Stimulated activated CD4-positive, alpha-beta T cell treated with anti-CD3 and anti-CD28 coated beads, Interleukin-1b, Interleukin-23, amount 100 ng/mL, for 24 hours (primary cell): ENCODE results near the gene RIPK1.

ENCODE experiments used
- DNase-seq, 4 experiments: peaks; one replicate each; pipeline ENCODE4 v3.0.0-alpha.2; 2020; ENCODE audit warnings: low read depth in 4 of 4, low spot score in 1 of 4

RIPK1 gene

DNA sequence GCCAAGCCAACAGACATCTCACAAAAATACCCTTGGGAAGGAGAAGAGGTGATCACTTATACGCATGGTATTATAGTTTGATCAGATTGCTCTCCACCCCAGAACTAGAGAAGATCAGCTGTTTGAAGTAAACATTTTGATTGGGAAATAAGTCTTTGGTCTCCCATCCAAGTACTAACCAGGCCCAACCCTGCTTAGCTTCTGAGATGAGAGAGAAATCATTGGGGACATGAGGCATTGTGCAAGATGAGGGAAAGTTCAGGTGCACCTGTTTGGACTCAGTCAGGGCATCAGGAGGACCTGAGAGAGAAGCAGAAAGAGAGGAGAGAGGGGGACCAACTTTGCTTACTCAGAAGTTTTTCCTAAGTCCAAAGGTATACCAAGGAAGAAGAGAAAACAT is 11.4 kb downstream of the RIPK1 start:
- DNase-seq = no peak

DNA sequence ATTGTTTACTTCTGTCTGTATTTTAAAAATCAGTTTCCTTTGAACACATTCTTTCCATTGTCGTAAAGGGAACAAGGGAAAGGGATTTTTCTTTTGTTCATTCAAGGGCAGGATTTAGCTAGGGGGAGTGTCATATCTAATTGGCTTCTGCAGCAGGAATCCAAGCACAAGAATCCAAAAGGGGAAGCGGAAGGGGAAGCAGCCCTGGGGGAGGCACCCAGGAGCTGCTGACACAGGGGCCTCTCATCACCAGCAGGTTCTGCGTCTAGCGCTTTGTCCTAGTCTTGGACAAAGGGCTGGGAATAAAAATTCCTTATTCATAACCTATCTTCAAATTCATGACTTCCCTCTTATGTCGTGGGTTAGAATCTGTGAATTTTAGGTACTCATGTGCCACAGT is 13.7 kb downstream of the RIPK1 start:
- no peak for DNase-seq

DNA sequence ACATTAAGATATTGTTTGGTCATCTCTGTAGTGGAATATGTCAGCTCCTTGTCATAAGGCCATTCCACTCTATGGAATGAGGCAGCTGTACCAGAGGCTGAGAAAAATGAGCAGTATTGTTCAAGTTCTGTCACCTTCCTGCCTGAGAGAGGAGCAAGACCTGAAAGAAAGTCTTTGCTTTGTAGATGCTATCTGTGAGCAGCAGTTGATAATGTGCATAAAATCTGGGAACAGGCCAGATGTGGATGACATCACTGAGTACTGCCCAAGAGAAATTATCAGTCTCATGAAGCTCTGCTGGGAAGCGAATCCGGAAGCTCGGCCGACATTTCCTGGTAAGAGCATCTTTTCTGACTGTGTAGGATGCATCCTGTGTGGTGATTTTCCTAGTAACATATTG is 16.8 kb downstream of the RIPK1 start:
- DNase-seq = no peak

DNA sequence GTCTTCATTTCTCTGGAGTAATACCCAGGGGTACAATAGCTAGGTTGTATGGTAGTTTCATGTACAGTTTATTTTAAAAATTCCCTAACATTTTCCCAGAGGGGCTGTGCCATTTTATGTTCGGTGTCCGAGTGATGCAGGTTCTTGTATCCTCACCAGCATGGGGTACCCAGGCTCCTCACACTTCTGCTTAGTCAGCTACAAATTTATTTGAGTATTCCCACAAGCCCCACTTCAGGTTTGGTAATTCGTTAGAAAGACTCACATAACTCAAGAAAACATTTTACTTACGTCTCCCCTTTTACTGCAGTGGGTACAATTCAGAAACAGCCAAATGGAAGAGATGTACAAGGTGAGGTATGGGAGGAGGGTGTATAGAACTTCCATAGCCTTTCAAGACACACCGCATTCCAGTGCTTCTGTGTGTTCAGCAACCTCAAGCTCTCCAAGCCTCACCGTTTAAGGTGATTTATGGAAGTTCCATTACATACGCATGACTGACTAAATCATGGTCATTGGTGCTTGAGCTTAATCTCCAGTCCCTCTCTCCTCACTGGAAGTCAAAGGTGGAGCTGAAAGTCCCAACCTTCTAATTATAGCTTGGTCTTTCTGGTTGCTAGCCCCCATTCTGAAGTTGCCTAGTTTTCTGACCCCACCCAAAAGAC is 18.1 kb downstream of the RIPK1 start:
- no peak for DNase-seq

DNA sequence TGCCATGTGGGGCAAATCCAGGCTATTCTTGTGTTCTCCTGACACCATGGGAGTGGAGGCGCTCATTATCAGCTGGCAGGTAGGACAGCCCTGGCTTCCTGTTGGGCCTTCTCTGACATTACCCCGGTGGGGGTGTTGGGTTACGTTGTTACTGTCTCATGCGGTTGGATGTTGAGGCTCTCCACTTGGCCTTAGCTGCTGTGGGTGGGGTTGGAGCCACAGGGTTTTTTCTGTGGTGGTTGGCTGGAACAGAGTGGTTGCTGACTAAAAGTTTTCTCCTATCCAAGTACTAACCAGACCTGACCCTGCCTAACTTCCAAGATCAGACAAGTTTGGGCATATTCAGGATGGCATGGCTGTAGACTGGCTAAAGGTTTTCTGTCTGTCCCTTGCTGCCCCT is 20.2 kb downstream of the RIPK1 start:
- DNase-seq = no peak

DNA sequence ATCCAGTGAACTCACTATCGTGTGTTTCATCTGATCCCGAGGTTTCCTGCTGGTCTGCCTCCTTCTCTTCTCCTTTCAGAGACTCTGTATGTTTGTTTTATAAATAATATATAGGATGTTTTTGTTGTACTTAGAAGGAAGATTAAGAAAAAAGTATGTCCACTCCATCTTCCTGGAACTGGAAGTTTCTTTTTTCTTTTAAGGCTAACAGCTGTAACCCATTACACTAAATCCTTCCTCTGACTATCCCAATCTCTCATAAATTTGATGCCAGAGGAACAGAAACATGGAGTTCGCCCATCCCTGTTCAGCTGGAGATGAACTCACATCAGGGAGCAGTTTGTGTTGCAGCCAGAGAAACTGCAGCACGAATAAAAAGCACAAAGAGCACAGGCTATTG is 20.7 kb downstream of the RIPK1 start:
- DNase-seq = no peak

DNA sequence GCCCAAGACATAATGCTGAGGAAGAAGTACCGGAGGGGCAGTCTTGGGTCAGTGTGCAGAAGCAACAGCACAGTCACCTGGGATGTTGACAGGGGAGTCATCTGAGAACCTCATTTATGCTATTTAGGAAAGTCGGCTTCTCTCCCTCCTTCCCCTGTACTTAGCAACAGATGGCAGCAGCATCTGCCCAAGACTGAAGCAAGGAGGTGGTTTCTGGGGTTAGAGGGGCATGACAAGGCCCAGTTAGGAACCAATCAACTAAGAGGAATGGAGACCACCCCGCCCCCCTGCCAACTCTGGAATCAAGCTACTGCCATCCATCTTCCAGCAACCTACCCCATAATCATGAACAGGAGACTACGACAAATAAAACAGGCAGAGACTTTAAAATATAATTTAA is 21.7 kb downstream of the RIPK1 start:
- DNase-seq = no peak

DNA sequence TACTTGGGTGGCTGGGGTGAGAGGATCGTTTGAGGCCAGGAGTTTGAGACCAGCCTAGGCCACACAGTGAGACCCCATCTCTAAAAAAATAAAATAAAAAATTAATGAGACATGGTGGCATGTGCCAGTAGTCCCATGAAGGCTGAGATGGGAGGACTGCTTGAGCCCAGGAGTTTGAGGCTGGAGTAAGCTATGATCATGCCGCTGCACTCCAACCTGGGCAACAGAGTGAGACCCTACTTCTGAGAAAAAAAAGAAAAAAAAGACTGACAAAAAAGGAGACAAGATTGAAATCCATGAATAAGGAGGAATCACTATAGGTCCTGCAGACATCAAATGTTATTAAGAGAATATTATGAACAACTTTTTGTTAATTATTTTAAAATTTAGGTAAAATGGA is 26.5 kb downstream of the RIPK1 start:
- DNase-seq = no peak

DNA sequence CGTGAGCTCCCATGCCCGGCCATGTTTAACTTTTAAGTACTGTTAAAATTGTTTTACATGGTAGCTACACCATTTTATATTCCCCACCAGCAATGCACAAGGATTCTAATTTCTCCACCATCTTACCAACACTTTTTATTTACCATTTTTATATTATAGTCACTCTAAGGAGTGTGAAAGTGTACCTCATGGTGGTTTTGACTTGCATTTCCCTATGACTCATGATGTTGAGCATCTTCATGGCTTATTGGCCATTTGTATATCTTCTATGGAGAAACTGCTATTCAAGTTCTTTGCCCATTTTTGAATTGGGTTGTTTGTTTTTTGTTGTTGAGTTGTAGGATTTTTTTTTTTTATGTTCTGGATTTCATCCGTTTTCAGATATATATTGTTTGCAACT is 34.6 kb downstream of the RIPK1 start:
- no peak for DNase-seq

DNA sequence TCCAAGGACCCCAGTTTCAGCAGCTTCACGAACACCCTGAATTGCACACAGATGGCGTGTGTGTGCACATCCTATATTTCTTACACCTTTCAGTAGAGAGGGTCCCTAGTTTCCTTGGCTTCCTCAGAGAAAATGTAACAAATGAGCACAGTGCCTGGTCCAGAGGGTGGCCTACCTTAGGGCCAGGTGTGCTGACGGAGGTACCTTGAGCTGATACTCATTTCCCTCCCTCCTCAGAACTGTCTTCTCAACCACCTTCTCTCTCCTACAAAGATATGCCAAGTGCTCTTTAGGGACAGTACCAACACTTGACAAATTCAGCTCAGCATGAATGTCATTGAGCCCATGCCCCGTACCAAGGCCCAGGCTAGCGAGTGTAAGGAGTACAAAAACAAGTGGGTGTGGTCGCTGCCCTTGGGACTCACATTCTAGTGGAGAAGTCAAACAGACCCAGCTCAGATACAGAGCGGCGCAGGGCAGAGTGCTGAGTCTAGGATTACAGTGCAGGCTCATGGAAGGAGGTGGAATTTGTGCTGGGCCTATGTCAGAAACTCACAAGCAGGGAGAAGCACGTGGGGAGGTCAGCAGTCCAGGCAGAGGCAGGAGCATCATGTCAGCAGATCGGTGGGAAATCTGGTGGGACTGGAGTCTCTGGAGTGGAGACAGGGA is 40.6 kb downstream of the RIPK1 start:
- no peak for DNase-seq

DNA sequence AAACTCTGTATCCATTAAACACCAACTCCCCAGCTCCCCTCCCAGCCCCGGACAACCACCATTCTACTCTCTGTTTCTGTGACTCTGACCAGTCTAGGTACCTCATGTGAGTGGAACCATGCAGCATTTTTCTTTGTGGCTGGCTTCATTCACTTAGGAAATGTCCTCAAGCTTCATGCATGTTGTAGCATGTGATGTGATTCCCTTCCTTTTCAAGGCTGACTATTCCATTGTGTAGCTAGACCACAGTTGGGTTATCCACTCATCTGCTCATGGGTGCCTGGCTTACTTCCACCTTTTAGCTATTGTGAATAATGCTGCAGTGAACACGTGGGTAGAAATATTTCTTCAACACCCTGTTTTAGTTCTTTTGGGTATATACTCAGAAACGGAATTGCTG is 41.5 kb downstream of the RIPK1 start:
- DNase-seq = no peak

DNA sequence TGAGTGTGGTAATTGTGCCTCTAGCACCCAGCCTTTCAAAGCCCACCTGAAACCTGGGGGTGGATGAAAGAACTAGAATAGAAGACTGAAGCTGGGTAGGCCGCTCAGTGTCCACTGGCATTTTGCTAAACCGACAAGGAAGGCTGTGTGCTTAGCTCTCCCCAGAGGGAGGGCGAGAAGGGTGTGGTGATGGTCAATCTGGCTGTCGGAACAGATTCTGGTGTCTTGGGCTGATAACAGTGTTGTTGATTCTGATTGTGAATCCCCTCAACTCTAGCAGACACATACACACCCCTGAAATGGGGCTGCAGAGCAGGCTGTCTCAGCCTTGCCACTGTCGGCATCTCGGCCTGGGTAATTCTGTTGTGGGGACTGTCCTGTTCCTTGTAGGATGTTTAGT is 46.1 kb downstream of the RIPK1 start:
- no peak for DNase-seq

DNA sequence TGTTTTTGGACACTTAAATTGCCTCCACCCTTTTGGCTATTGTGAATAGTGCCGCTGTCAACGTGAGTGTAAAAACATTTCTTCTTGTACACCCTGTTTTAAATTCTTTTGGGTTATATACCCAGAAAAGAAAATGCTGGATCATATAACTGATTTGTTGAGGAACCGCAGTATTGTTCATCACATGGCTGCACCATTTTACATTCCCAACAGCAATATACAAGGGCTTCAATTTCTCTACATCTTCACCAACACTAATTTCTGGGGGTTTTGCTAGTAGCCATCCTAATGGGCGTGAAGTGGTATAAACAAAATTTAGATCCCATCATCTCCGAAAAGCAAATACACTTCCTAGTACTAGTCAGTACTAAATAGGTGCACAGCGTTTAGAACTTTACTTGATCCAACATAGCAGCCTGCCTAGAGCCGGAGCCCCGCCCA is 49.6 kb downstream of the RIPK1 start:
- no peak for DNase-seq

DNA sequence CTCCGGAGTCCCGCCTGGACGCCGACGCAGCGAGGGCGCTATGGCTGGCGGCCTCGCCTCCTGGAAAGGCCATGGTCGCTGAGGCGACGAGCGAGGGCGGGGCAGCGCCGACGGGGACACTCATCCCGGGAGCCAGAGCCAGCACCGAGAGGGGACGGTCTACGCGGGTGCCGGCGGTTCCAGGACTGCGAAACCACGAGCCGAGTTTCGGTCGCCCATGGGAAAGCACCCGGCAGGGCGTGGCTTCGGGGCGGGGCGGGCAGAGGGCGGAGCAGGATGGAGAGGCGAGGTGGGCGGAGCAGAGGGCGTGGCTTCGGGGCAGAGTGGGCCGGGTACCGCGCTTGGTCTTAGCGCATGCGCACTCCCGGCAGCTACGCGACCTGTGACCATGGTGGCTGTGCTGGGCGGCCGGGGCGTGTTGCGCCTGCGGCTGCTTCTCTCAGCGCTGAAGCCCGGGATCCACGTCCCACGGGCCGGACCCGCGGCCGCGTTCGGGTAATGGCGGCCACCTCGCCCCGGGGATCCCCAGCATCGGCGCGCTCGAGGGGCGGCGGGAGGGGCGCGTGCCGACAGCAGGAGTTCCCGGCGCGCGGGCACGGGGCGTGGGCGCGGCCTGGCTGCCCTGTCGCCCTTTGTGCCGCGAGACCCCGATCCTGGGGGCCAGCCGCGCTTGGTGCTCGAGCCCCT is 50.2 kb downstream of the RIPK1 start, which contains the start of gene BPHL:
Gene BPHL, plus strand, starts transcription at position 359 of the 687 bp plus-strand sequence. Its CDS starts 30 bp downstream, at position 389.
- DNase-seq = peak; percentile 99 to 100 (median 100)

DNA sequence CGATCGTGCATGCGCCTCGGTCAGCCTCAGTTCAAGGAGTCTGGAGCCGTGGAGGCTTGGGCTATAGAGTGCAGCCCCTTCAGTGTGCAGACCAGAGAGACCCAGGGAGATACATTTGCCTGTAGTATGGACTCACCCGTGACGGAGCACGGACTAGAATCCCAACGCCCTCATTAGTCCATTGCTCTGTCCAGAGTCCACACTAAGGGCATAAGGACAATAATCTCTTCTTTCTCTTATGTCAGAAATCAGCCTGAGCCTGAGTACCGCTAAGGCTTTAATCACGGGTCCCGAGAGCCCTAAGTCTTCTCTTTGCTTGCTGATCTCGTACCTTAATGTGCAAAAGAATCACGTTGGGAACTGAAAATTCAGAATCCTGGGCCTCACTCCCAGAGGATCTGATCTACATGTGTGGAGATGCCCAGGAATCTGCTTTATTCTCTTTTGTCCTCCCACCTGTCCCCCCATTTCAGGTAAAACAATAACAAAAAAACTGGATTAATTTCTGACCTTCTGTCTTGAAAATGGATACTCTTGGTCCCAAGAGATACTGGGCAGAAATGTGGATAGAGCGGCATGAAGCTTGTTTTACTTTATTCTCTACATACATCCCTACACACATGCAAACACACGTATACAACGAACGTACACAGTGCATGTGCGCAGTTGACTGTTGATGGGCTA is 50.9 kb downstream of the RIPK1 start:
- DNase-seq = no peak

DNA sequence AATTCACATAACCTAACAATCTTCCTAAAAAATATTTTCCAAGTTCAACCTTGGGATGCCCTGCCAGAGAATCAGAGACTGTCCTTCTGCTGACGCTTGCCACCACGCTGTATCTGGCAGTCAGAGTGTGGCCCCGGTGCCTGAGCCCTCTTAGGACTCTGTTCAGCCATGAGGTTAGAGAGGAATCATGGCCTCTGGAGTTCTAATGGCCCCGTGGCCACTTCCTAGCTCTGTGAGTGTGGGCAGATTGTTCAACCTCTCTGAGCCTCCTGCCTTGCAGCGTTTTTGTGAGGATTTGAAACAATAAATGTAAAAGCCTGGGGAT is 52.4 kb downstream of the RIPK1 start:
- DNase-seq = no peak

DNA sequence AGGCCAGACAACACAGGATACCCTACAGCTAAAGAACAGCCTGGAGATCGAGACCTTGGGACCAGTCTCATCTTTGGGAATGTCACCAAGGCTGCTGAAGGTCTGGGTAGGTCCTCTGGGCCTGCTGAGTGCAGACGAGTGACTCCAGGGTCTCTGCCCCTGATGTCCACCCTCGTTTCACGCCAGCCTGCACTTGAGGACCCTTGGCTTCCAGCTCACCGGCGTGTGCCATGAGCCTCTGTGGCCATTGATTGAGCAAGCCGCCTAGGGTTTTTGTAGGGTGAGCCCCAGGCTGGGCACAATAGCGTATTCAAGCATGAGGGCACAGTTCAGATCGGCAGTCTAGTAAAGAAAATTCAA is 54.5 kb downstream of the RIPK1 start:
- no peak for DNase-seq

DNA sequence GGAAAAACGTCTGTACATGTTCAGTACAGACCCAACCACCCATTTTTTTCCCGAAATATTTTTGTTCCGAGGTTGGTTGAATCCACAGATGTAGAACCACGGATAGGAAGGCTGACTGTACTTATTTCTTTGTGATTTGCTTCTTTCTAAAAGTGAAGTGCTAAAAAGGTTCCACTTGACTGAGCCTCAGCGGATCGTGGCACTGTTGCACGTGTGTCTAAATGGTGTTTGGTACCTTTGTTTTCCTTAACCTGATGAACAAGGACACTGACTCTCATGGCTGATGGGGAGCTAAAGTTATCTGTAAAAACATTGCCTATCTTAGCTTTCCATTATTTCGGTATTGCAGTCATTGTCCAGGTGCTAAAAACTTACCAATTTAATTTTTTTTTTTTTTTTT is 56.4 kb downstream of the RIPK1 start:
- DNase-seq = no peak

DNA sequence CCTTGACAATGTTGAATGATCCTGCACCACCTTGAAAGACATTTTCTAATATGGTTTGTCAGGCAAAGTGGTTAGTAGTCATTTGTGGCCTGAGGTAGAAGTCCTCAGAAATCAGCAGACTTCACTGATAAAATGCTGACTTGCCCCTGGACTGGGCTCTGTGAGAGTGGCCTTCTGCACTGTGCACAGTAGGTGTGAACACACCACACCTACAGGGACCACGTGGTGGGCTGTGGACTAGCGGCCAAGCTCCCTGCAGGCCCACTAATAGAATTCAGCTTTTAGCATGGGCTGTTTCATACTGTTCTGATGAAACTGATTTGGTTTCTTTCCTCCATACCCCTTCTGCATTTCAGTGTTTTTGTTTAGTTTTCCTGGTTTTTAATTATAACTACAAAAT is 57.5 kb downstream of the RIPK1 start:
- no peak for DNase-seq

DNA sequence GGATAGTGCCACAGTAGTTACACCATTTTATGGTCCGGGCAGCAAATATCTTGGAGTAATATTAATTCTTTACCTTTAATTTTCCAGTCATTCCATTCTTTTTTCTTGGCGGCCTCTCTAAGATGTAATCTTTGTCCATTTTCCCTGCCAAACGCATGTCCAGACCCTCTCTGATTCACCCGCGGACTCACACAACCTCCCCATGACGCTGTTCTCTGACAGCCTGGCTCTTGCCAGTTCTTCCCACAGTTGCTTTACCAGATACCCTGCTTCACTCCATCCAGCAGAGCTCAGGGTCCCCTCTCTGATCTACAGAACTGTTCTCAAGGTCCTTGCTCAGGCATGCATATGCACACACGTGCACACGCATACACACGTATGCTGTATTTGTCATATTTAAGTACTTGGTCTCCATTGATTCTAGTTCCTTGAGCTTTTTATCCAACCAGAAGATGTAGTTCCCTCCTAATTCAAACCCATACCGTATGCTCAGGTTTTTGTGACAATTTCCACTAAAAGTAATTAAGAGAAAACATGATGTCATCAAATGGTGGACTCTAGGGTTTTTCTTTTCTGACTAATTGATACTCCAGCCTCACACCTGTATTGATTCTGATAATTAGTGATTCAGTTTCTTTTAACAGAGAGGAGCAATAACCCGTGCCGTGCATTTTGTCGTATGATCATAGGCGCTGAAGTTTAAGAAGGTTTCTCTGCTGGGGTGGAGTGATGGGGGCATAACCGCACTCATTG is 60.2 kb downstream of the RIPK1 start:
- no peak for DNase-seq

DNA sequence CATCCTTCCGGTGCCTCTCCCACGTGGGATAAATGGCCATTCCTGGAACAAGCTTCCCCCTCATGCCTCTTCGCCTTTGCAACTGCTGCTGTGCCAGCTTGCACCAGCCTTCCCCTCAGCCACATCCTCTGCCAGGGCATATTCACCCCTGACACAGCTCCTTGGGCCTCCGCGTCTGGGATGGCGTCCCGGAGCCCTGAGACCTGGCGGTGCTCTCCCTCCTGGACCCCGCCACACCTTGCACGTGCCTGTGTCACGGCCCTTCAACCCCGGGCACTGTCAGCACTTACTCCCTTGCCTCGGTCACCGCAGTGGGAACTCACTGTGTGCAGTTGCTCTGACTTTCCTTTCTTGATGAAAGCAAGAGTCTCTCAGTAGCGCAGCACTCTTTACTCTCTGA is 63.4 kb downstream of the RIPK1 start:
- no peak for DNase-seq
